ENCODE data around the gene RASAL2.

The RASAL2 gene

DNA sequence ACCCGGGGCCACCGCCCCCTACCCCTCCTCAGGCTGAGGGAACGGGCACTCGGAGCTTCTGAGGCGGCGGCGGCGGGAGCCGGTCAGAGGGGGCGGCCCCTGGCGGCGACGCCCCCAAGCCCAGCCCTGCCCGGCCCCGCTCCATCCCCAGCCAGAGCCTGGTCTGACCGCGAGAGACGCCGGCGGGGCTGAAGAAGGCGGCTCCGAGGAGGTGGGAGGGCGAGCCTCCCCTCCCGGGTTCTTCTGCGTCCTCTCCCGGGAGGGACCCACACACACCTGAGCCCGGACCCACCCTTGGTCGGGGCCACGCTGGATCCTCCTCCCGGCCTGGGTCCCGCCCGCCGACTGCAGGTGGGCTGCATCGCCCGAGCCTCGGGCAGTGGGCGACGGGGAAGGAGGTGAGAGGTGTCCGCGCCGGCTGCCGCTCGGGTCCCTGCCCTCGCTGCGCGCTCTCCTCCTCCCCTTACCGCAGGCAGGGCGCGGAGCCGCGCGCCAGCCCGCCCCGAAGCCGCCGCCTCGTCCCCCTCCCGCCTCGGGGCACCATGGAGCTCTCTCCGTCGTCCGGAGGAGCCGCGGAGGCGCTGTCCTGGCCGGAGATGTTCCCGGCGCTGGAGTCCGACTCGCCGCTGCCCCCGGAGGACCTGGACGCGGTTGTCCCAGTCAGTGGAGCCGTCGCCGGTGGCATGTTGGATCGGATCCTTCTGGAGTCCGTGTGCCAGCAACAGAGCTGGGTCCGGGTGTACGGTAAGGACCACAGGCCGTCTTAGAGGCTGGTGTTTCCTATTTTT lies at the start of gene RASAL2:
Gene RASAL2, plus strand, starts transcription at position 154 of the 788 bp plus-strand sequence. Its CDS starts 389 bp downstream, at position 543.
- DNase-seq: no peak

DNA sequence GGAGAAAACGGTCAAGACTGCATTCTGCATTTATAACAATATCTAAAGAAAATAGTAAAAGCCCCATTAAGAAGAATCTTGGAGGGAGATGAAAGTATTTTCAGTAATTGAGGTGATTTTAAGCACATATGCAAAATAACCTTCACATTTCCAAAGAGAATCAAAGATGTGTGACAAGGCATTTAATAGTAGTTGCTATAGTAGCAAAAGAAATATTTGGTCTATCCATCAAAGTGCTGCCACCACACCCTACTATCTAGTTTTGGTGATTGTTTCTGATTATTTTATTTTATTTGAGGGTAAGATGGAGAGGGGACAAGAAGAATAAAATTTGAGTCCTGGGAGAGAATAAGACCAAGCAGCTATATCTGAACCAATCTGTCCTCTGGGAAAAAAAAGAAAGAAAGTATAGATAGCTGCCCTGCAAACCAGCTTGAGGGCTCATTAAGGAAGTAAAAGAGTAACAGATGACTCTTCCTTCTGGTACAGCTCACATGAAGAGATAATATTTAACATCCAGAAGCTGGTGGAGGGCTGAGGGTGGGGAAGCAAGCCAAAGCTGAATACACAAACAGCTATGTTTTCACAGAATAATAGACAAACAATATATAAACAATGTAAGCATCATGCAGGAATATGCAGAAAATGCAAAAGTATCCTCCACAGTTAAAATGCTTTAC lies 47.2 kb upstream of the RASAL2 start:
- no peak for DNase-seq

DNA sequence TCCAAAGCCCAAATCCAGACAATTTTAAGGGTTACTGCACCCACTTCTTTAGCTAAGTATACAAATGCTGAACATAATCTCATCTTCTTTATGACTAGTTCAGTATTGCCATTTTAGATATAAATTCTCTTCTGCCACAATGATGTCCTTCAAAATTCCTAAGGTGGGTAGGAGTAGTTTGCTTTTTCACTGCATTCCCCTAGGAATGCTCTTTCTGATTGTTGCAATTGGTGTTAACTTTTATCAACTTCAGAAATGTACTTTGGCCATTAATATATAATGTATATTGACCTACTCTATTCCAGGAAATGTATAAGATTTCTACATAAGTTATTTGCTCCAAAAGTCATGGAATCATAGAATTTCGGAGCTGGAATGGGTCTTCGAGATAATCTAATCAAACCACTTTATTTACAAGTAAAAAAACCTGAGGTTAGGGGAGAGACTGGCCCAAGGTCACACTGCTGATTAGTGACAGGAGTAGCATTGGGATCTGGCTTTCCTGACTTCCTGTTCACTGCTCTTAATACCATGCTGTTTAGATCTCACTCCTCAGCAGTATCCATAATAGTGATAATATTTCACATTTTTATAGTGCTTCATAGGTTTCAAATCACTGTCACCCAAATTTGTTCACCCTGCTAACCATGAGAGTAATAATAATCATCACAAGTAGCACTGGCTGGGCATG lies 46.4 kb upstream of the RASAL2 start:
- DNase-seq: no peak

DNA sequence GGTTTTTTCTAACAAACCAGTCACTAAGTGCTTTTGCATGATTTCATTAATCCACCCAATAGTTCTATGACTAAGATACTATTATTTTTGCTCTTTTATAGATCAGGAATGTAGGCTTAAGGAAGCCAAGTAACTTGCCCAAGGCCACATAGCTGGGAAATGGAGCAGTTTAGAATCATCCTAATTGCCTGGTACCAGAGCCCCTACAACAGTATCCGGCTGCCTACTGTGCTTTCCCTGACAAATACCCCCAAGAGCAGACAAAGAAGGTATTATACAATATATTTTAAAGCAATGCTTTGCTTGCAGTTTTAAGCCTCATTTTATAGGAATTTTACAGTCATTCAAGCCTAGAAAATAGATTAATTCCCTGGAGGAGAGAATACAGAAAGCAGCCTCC lies 45.5 kb upstream of the RASAL2 start:
- DNase-seq: no peak

DNA sequence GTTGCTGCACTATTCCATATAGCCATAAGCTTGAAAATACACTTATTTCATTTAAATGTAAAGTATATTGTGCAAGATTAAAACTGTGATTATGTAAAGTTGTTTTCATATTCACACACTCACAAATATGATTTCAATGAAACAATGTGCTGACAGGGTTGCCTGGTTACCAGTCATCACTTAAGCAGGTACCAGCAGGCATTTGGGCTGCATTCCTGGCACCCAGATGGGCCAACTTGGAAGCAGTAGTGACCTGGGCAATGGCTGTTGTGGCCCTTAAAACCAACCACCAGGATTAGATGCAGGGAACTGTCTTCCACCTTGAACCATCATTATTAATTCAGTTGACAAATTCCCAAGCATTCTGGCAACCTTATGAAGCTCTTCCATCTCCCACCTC lies 45.0 kb upstream of the RASAL2 start:
- no peak for DNase-seq

DNA sequence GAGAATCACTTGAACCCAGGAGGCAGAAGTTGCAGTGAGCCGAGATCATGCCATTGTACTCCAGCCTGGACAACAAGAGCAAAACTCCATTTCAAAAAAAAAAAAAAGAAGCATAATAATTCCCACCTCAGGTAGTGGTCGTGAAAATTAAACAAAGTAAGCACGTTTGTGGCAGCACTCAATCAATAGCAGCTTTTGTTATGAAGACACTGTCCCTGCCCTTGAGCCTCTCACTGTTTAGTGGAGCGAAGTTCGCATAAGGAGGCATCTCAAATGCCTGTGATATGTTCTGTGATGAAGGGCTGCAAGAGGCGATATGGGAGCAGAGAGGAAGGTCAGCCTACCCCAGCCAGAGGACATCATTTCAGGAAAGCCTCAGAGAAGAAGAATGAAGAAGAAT lies 43.8 kb upstream of the RASAL2 start:
- DNase-seq: no peak

DNA sequence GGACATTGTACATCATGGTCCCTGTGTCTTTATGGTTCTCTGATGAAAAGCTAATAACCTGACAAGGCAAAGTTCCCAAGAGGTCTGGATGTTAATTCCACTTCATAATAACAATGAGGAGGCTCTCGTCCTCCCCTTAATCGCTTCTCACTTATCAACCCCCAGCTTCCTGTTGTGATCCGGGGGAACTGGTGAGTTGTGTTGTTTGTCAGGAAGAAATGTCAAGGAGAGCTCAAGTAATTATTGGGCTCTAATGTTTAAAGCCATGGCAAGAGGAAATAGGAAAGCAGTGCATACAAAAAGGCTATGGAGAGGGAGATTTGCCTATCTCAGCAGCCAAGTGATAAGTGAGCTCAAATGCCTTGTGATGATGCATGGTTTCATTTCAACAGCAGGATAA lies 42.8 kb upstream of the RASAL2 start:
- DNase-seq: no peak

DNA sequence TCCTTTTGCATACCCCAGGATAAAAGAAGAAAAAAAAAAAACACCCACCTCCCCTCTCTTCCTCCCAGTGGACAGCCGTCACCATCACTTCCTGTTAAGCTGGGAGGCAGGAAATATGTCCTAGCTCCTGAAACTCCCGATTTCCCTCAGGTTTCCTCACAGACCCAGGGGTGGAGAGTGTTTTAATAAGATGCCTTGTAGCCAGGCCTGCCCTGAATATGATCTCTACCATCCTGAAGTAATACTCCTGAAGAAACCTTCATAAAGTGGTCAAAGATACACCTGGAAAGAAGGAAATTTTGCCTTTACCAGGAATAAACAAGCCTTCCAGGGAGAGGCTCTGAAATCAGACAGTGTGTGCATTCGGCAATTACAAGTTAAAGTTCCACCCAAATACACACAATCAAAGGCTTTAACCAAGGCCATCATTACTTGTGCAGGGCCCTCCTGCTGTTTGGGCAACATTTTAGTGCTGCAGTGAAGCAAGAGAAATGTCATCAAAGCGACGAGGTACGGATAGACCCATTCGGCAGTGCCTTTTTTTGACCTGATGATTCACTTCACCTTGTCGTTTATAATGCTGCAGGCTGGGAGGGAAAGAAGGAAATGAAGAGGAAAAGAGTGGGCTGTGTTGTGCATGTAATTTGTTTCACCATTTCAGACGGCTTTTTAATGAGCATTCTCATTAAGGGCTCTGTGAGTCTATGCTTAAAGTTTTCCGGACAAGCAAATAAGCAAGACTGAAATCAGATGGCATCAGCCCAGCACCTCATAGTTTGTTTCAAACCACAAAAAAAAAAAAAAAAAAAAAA lies 41.0 kb upstream of the RASAL2 start:
- DNase-seq: no peak

DNA sequence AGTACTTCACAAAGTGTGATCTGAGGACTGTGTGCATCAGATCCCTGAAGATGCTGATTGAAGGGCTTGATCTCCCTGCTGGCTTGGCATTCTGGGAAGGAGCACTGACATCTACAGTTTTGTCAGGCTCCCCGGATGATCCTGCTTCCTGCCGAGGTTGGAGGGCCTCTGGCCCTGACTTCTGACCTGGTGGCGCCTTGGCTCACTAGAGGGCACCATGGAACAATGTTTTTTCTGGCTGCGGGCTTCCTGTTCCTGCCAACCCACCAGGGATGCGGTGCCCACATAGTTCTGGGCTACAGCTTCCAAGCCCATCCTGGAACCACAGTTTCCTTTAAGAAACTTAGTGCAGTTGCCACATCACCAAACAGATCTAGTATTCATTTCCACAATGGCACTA lies 38.8 kb upstream of the RASAL2 start:
- no peak for DNase-seq

DNA sequence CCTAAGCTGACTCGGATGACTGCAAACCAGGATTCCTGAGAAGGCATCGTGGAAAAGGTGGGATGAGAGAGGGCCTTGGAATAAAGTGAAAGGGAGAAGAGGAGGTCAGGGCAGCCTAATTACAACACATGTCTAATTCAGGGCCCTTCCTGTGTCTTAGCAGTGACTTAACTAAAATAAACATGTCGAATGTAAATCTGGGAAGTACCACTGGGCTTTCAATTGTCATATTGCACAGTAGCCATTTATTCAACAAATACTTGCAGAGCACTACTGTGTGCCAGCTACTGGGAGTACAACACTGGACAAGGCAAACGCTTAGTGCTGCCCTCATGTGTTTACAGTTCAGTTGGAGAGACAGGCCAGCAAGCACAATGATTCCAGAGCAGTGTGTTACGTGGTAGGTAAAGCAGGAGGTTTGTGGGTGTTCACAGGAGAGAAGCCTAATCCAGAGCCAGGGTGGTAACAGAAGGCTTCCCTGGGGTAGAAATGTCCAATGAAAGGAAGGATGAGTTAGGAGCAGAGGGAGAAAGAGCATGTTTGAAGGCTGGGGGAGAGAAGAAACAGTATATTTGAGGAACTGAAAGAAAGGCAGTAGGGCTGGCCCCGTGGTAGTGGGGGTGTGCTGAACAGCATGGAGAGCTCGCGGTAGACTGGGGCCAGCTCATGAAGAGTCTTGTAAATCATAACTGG lies 38.0 kb upstream of the RASAL2 start:
- DNase-seq: no peak

DNA sequence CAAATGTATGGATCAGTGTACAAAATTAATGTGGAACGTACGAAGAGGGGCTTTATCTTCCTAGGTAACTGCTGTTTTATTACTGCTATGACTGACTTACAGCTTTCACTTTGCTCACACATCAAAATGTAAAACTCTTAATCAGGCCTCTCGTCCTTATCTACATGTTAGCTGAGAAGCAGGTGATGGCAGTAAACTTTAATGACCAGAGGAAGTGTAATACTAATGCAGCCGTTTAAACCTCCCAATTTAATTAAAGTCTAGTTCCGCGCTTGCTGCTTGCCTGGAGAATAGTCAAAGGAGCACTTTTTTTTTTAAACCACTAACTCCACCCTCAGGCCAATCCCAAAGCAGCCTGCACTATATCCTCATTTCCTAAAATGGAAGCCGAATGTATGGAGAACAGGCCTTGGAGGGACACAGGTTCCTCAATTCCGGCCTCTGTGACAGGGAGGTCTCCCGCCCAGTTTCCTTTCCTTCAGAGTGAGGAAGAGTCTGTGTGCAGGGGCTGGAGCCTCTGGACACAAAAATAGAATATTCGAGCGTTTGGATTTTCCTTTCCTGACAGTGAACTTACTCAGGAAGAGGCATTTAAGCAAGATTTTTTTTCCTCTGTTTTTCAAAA lies 36.7 kb upstream of the RASAL2 start:
- DNase-seq: no peak

DNA sequence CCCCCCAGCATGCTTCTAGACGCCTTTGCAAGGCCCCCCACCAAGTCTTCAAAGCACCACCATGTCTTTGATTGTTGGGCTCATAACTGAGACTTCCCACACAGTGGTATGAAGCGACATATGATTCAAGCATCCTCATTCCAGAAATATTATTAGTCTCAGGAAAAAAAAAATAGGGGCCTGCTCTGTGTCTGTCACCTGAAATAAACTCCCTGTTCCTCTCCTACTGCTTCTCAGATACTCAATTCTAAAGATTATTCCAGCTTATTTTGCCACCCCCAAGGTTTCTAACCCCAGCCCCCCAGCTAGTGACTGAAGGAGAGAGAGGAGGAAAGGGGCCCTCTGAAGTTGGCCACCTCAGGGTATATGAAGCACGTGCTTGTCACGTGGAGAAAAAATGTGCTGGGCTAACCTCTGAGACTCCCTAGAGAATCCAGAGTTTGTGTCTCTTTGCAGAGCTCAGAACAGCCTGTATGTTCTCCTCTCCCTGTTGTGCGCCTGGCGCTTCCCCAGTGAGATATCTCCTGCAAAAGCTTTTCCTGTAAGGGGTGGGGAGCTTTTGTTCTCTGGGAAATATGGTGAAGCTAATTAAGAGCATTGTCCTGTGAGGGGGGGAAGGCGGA lies 35.9 kb upstream of the RASAL2 start:
- DNase-seq: no peak

DNA sequence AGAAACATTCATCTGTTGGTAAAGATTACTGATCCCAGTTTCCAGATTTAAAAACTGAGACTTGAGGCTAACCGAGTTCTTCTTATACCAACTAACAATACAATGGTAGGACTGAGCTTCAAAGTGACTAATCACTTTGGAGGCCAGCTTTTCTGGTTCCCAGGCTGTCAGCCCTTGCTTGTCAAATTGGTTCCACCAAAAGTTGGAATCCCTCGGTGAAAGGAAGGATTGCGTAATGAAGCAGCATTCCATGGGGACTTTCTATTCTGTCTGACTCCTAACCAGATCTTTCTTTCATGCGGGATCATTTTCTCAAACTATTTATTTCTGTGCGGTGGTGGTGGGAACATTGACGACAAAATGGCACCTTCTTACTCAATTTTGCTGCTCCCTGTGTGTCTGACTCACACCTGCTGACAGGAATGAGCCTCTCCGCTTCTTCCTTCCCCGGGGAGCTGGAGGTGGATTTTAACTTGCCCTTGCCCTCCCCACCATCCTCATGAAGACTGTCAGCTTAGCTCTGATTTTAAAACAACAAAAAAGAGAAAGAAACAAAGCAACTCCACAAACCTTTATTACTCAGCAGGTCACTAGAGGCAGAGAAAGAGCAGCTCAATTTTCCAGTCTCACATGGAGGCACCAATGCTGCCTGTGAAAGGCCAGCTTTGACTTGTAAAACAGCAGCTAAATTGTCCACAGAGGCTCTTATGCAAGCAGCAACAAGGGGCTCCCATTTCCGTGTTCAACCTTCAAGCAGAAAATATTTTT lies 32.9 kb upstream of the RASAL2 start:
- no peak for DNase-seq

DNA sequence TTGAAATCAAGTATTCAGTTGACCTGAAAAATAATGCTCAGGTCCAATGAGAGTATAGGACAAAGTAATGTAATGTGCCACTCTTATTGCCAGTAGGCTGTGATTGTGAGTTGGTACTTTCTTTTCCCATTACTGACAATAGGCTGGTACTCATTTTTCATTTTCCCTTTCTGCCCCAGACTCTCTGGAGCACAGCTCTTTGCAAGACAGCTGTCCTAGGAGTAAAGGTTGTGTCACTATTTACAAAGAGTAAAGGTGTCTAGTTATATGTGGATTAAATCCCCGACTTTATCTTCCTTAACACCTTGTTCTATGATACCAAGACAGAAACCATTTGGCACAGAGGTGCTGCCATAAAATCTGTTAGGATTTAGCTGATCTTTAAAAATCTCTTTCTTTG lies 32.3 kb upstream of the RASAL2 start:
- DNase-seq: no peak

DNA sequence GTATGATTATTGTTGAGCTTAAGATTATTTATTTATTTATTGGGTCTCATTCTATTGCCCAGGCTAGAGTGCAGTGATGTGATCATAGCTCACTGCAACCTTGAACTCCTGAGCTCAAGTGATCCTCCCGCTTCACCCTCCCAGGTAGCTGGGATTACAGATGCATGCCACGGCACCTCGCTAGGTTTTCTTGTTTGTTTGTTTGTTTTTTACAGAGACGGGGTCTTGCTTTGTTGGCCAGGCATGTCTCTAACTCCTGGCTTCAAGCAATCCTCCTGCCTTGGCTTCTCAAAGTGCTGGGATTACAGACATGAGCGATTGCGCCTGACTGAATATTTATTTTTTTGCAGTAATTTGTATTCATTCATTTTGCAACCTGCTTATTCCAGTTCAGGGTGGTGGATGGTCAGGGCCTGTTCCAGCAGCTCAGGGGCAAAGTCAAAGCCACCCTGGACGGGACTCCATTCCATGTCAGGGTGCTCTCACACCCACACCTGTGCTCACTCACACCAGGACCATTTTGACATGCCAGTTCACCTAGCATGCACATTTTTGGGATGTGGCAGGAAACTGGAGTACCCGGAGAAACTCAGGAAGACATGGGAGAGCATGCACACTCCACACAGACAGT lies 29.6 kb upstream of the RASAL2 start:
- DNase-seq: no peak

DNA sequence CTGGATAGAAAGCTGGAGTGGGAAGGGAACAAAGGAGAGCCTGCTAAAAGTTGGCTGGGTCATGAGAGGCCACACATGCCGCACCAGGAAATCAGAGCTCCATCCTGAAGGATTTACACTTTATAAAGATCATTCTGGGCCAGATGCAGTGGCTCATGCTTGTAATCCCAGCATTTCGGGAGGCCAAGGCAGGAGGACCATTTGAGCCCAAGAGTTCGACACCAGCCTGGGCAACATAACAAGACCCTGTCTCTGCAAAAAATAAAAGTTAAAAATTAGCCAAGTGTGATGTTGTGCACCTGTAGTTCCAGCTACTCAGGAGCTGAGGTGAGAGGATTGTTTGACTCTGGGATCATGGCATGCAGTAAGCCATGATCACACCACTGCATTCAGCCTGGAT lies 28.7 kb upstream of the RASAL2 start:
- DNase-seq: no peak

DNA sequence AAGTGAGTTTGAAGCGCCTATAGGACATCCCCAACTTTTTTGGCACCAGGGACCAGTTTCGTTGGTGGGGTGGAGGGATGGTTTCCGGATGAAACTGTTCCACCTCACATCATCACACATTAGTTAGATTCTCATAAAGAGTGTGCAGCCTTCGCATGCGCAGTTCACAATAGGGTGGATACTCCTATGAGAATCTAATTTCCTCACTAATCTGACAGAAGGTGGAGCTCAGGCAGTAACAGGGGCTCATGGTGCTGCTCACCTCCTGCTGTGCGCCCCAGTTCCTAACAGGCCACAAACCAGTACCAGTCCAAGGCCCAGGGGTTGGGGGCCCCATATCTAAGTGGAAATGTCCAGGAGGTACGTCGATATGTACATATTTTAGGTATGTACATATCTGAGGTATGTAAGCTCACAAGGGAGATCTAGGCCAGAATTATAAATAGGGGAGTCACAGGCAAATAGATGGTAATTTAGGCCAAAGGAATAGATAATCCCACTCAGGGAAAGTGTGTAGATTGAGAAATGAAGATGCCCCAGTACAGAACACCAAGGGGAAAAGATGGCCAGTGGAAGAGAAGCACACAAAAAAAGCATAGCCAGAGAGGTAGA lies 27.5 kb upstream of the RASAL2 start:
- no peak for DNase-seq

DNA sequence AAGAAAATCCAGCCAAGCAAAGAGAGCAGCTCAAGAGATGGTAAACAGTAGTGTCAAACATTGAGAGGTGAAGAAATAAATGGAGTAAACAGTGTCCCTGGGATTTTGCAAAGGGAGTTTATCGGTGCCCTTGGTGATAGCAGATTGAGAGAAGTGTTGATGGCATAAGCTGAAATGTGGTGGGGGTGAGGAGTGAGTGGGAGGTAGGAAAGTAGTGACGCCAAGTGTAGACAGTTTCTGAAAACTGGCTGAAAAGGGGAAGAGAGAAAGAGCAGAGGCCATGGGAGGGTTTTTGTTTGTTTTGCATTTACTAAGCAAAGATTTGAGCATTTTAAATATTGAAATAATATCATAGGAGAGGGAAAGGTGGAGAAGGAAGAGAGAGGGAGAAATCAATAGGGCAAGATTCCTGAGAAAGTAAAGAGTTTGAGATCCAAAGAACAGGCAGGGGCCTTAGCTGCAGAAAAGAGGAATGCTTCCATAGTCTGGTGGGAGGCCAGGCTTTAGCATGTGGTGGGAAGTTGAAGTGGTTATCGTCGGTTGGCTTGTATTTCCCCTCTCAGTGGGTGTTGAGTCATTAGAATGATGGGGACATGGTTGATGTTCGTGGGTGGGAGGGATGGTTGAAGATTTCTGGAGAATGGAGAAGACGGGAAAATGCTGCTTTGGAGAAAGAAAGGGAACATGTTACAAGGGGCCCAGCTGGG lies 26.8 kb upstream of the RASAL2 start:
- no peak for DNase-seq

DNA sequence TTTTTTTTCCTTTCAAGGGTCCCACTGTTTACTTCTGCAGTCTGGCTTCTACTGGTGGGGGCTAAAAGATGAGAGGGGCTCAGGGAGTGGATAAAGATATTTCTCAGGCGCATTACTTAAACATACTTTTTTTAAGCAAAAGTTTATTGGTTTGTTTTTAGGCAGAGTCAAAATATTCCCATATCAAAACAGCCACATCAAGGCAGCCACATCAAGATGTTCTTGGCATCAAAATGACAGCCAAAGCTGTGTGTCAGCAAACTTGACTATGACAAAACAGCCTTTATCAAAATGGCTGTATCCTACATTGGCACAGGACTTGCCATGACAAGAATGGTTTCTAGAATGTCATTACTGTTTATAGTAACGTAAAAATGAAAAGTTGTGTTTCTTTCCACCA lies 22.1 kb upstream of the RASAL2 start:
- no peak for DNase-seq

All from CD4-positive, alpha-beta T cell treated with Interleukin-15 for 1 hour (primary cell).